GM19324 (cell line): ENCODE measurements around the gene TMEM234.

ENCODE experiments used
- ATAC-seq: cut with Tn5 transposase; IDR thresholded peaks from one replicate; pipeline ENCODE4 v1.9.1; 2021; ENCODE audit warnings: mild to moderate bottlenecking, moderate library complexity; ENCODE audit not compliant: unreplicated experiment, low FRiP score

Gene TMEM234

DNA sequence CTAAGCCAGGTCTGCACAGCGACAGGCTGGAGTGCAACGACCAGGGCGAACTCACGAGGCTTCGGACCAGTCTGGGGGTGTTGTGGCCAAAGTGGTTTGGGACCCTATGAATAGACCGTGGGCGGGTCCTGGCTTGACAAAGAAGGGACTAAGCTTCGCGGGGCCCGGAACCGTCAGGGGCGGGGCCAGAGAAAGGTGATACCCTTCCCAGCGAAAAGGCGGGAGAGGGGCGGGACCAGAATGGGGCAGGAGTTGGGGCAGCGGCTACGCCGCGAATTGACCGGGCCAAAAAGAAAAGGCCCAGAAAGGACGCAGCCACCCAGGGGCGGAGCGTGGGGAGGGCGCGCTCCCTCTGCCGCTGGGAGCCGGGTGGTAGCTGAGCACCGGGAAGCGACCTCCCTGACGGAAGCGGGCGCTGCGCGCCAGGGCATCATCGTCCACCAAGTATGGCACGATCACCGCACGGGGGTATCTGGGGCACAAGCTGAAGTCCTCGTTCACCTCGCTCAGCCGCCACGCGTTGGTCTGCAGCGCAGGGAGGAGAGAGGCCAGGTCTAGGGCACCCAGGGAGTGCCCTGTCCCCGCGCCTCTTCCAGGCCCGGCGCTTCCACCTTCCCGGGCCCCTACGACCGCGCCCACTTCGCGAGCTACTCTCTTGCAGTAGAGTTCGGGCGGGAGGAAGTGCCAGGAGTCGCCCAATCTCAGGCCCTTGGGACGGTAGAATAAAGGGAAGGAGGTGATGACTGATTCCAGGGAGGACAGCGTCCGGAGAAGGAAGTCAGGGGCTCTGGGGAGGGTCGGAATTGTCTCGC, 18.2 kb upstream of the TMEM234 start:
- peak; percentile 25 for ATAC-seq

DNA sequence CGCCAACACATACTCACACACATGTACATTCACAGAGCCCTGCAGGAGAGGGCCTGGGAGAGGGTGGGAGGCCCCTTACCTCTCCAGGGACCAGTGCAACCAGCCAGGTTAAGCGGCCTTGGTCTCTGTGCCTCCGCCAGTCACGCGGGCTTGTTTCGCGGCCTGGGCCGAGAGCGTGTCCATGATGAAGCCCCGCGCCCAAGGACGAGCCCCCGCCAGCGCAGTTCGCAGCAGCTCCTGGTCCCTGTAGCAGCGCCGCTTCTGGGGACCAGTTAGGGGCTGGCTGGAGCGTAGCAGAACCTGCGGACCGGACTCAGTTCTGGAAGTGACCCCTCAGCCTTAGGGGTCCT, 17.6 kb upstream of the TMEM234 start:
- no peak for ATAC-seq

DNA sequence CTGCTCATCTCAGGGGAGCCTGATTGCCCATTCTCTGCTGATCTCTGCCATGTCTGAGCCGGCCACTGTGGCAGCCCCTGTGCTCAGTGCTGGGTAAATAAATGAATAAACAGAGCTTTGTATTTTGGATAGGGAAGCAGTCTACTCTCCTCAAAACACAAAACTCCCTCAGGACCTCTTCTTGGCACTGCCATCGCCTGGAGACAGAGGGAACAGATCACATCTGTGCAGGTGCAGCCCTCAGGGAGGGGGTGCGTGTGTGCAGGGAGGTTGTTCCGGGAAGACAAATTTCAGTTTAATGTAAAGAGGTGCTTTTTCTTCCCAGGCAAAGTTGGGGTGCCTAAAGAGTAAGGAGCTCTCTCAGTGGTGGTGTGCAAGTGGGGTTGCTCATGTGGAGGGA, 17.2 kb upstream of the TMEM234 start:
- no peak for ATAC-seq

- no peak for ATAC-seq
Observed at GRCh38 chr1:32234792-32235191, 12.6 kb upstream of the TMEM234 start.

GRCh38 chr1:32232558-32233304, 10.6 kb upstream of the TMEM234 start:
- ATAC-seq: no peak

GRCh38 chr1:32231843-32232432, 9.8 kb upstream of the TMEM234 start:
- no peak for ATAC-seq

DNA sequence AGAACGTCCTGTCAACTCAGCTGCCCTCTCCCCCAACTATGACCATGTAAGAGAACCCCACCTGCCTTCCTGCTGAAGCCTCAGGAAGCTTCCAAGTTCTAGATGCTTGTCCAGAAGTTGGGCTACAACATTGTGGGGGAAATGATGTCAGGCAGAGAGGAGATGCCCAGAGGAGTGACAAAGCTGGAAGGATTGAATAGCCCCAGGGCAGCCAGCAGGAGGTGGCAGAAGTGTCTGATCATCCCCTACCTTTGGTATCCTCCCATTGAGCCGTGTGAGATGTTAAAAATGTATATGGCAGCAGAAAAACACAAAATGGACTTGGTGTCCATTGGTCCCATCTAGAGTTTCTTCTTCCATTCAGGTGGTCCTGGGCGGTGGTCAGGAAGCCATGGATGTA, 6.6 kb upstream of the TMEM234 start:
- no peak for ATAC-seq

DNA sequence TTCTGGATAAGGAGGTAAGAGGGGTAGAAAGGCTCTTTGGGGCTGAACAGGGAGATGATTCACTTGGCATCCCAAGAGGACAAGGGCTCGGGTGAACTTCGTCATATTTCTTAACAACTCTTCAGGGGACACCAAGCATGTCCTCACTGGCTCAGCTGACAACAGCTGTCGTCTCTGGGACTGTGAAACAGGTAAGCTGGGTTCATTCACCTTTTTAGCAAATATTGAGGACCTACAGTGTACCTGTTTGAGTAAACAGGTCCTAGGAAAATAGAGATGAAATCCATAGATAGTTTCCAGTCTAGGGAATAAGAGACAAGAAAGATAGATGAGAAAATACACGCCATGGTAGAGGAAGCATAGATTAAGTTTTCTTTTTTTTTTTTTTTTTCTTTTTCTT, 2.1 kb upstream of the TMEM234 start:
- ATAC-seq: no peak

GRCh38 chr1:32223683-32224082, 1.5 kb upstream of the TMEM234 start:
- no peak for ATAC-seq

DNA sequence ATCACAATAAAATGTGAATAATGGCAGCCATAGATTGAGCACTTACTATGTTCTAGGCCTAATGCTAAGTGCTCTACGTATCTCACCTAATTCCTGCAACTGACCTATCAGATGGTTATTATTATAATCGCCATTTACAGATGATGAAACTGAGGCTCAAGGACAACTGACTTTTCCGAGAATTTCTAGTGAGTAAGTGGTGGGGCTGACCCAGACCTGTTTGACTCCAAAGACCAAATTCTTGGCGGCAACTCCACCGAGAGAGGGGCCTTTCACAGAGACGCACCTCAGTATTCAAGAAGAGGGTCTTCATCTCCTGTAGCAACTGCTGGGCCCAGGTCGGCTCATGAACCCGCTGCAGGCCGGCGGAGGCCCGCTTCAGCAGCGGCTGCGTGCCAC, 573 bp downstream of the TMEM234 start:
- no peak for ATAC-seq

DNA sequence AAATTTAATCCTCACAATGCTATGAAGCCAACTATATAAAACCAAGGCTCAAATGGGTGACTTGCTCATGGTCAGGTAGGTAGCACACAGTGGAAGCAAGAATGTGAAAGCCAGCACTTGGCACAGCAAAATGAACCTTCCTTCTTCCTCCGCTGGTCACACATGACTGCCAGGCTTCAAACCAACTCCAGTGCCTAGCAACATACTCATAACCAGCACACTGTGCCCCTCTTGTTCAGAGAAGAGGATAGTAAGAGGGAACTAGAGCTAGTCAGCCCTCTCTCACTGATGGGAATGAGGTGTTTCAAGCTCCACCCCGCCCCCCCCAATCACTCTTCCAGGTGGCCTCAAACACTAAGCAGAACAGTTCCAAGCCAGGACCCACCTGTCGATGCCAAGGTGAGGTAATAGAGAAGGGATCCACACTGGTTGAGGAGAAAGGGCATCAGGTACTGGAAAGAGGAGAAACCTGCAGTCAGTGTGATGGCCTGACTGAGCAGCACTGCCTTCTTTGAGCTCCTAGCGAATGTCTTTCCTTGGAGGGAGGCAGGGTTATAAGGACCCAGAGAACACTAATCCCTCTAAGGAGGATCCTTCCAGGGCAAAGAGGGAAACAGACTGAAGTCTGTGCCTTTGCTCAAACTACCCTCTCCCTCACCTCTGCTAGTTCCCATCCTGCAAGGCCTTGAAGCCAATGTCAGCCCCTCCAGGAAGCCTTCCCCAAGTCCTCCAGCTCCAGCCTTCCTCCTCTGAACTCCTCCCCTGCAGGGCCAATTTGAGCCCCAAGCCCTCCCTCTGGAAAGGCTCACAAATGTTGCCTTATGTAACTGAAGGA, 1.2 kb downstream of the TMEM234 start:
- no peak for ATAC-seq

DNA sequence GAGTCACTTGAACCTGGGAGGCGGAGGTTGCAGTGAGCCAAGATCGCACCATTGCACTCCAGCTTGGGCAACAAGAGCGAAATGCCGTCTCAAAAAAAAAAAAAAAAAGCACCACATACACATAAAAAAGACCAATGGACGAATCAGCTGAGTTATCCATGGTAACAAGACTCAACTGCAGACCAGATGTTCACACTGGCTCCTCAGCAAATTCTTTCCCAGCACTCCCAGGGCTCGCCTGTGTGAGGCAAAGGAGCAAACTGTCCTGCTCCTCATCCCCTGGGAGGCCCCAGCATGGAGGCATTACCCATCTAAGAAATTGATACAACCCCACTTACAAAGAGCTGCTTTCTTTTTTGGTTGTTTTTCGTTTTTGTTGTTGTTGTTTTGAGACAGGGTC, 3.1 kb downstream of the TMEM234 start:
- no peak for ATAC-seq

- ATAC-seq: no peak
Observed at GRCh38 chr1:32216566-32216965, 5.6 kb downstream of the TMEM234 start.

DNA sequence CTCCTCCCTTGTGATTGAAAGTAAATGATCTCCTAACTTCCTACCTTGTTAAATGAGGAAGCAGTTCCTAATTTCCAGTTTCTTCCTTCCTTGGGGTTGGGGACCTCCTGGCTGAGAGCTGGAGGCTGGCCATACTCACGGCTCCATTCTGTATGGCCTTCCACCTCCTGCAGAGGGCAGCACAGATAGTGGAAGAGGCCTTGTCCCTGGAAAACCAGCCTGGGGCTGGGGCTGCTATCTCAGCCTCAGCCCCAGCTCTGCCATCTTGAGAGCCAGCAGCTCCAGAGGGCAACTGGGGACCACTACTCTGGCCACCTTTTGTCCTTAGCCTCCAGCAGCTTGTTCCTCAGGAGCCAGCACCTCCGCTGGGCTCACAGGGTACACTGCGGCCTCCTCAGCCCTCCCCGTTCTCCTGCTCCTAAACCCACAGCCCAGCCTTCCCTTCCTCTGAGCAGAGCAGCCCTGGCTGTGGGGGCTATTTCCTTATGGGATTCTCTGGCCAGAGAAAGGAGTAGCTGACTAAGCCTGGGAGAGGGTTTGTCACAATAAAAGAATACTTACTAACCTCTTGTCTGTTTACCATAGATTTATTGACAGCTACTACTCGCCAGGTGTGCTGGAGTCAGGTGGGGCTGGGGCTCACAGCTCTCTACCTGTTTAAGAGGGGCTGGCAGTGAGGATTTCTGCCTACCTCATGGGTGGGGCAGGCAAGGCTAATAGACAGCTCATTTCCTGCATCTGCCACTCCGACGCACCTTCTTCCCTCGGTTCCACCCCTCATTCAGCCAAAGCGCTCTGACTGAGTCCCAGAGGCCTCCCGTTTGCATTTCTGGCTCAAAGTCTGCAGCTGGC, 6.3 kb downstream of the TMEM234 start:
- ATAC-seq: no peak

GRCh38 chr1:32208891-32209328, 13.2 kb downstream of the TMEM234 start, which contains the start of gene DCDC2B:
TSS of gene DCDC2B (plus strand) at chr1:32209089. CDS start at chr1:32209094, 5 bp downstream.
- ATAC-seq: no peak

GRCh38 chr1:32208469-32208868, 13.7 kb downstream of the TMEM234 start:
- ATAC-seq: no peak

DNA sequence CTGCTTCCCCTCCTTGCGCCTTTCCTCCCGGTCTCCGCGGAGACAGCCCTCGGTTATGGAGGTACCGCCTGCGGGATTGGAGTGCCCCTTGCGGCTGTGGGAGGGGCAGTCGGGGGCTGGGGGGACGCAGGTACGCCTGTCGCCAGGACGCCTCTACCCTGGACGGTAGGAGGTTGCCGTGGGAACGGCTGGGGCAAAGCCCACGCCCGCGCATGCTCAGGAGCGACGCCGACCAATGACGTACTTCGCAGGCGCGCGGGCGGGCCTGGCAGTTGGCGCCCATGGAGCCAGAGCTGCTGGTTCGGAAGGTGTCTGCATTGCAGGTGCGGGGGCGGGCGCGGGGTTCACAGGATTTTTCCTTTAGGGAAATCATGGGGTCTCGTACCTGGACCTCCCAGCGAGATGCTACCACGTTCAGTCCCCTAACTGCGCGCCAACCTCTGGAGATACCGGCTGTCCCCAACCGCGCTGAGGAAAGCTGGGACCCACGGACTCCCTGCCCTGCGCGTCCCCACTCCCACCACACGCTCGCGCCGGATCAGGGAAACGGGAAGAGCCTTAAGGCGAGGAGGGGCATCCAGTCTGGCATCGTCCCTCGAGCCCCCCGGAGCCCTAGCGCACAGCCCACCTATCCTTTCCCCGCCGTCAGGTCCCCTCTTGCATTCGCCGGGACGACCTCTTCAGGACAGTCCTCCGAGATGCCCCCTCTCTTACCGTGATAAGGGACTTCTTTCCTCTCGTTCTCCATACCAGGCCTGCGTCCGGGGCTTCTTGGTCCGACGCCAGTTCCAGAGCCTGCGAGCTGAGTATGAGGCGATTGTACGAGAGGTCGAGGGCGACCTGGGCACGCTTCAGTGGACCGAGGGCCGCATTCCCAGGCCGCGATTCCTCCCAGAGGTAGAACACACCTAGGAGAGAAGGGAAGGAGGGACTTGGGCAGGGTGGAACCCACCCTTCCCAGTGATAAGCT, 16.5 kb downstream of the TMEM234 start, which contains the start of gene IQCC:
TSS of gene IQCC (plus strand) at position 271 of the 970 bp plus-strand sequence. CDS start at position 282, 11 bp downstream.
- ATAC-seq: no peak

DNA sequence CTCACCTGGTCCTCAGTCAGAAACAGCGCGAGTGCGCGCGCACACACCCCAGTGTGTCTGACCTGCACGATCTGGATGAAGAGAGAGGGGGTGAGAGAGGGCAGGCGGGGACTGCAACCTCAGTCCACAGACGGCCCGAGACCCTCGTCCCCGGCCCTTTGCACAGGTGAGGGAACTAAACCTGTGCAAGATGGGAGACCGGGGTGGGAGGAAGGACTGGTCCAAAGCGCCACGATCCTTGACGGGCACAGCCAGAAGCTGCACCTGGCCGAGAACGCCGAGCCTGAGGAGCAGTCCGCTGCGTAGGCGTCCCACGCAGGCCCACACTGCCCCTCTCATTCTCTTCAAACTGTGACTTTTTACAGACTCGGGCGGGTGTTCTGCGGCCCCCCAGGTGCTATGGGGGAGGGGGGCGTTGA, 17.2 kb downstream of the TMEM234 start:
- no peak for ATAC-seq
